ENCODE data around the gene EIF5A. TPM values are rescaled to one million over a fixed set of nuclear protein-coding genes. Genes with fewer than 3 reads are reported as not detected.
A peak's percentile ranks its signal among the peaks of the same experiment; 100 is the strongest.

EIF5A gene
- polyA plus RNA-seq, 2 of the 4 experiments (the other 2 are of a cell fraction): 969 to 1,918 TPM

- Histone ChIP-seq H3K4me3 (no peak overlapping the region), H3K9me3 (no peaks in the 10 kb centered on the region), H3K4me1 (peaks cover 10% of the 10 kb centered on the region; the same call in 2 of the 3 replicates), H3K4me2 (no peak overlapping the region), H3K27ac (no peak overlapping the region)
- FAIRE-seq (no peak), ATAC-seq (no peak), DNase-seq (ENCODE audit: low read depth in 1 of 2, low spot score in 1 of 2) (no peak)
- ChIA-PET POLR2A (no interaction called here), CTCF (interaction anchor here (0.6 to 23.9 kb wide), 15 partner anchors 9 to 280 kb away, joined by 3 to 433 read pairs (median 3); partner anchors contain the start of genes ACAP1, GPS2 and SLC16A11)
- 68% methylated on average over 3 of the region's 3 CpGs for WGBS (ENCODE audit: missing lambda C conversion rate)
- TF ChIP-seq, protein P1, sequence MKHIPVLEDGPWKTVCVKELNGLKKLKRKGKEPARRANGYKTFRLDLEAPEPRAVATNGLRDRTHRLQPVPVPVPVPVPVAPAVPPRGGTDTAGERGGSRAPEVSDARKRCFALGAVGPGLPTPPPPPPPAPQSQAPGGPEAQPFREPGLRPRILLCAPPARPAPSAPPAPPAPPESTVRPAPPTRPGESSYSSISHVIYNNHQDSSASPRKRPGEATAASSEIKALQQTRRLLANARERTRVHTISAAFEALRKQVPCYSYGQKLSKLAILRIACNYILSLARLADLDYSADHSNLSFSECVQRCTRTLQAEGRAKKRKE (CRISPR knock-in tag; IDR thresholded peaks at IDR 0.05; ENCODE audit: low read depth): no peak
- no peak for TF ChIP-seq KDM5A (IDR thresholded peaks at IDR 0.05)
- TF ChIP-seq, protein P2, sequence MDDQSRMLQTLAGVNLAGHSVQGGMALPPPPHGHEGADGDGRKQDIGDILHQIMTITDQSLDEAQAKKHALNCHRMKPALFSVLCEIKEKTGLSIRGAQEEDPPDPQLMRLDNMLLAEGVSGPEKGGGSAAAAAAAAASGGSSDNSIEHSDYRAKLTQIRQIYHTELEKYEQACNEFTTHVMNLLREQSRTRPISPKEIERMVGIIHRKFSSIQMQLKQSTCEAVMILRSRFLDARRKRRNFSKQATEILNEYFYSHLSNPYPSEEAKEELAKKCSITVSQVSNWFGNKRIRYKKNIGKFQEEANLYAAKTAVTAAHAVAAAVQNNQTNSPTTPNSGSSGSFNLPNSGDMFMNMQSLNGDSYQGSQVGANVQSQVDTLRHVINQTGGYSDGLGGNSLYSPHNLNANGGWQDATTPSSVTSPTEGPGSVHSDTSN (IDR thresholded peaks at IDR 0.05): no peak
- peak; percentile 36; the same call in 2 of the 3 replicates for TF ChIP-seq CTCF (IDR thresholded peaks at IDR 0.05)
Measured at GRCh38 chr17:7324438-7324779, 17.0 kb downstream of the EIF5A start.

- no peaks in the 10 kb centered on the region for H3K9me3 ChIP-seq
- FAIRE-seq (no peak), ATAC-seq (no peak), DNase-seq (ENCODE audit: low read depth in 1 of 2, low spot score in 1 of 2) (no peak)
- H3K27ac ChIP-seq: no peak overlapping the region
- peaks cover 10% of the 10 kb centered on the region; the same call in 2 of the 3 replicates for H3K4me1 ChIP-seq
- H3K4me2 ChIP-seq: no peak overlapping the region
- H3K4me3 ChIP-seq: no peak overlapping the region
- CTCF ChIA-PET: interaction anchor here (0.6 to 23.9 kb wide), 17 partner anchors 10 to 280 kb away, joined by 3 to 433 read pairs (median 4); partner anchors contain the start of genes ACAP1, GPS2, SLC16A11 and SLC2A4
- POLR2A ChIA-PET: no interaction called here
- TF ChIP-seq HDAC2 (IDR thresholded peaks at IDR 0.05) (no peak), NFE2L2 (conservative IDR thresholded peaks at IDR 0.05; ENCODE audit: low read length) (no peak), RARB (CRISPR knock-in tag; IDR thresholded peaks at IDR 0.05) (no peak), CBX2 (IDR thresholded peaks at IDR 0.05; ENCODE audit: borderline replicate concordance, low read depth) (no peak), ZC3H11A (IDR thresholded peaks at IDR 0.05) (no peak), ZSCAN20 (CRISPR knock-in tag; IDR thresholded peaks at IDR 0.05) (no peak), HES2 (IDR thresholded peaks at IDR 0.05) (no peak), MAZ (IDR thresholded peaks at IDR 0.05; ENCODE audit: borderline replicate concordance, low read depth, low read length) (no peak), EHF (CRISPR knock-in tag; IDR thresholded peaks at IDR 0.05) (no peak), CTCF (IDR thresholded peaks at IDR 0.05) (no peak), MAX (IDR thresholded peaks at IDR 0.05) (no peak), GATA3 (IDR thresholded peaks at IDR 0.05; ENCODE audit: borderline replicate concordance) (no peak), RCOR1 (IDR thresholded peaks at IDR 0.05; ENCODE audit: low read depth, low read length) (no peak), JUNB (IDR thresholded peaks at IDR 0.05) (no peak), SMC3 (IDR thresholded peaks at IDR 0.05) (no peak), CEBPB (IDR thresholded peaks at IDR 0.05) (no peak), NPAS2 (CRISPR knock-in tag; IDR thresholded peaks at IDR 0.05; ENCODE audit: borderline replicate concordance) (no peak), TP53 (CRISPR knock-in tag; IDR thresholded peaks at IDR 0.05) (no peak)
- TF ChIP-seq, protein P3, sequence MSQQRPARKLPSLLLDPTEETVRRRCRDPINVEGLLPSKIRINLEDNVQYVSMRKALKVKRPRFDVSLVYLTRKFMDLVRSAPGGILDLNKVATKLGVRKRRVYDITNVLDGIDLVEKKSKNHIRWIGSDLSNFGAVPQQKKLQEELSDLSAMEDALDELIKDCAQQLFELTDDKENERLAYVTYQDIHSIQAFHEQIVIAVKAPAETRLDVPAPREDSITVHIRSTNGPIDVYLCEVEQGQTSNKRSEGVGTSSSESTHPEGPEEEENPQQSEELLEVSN (IDR thresholded peaks at IDR 0.05; ENCODE audit: borderline replicate concordance, low read depth): no peak
- WGBS (ENCODE audit: missing lambda C conversion rate): 96% methylated on average over 18 of the region's 19 CpGs
Measured at GRCh38 chr17:7325031-7325528, 17.7 kb downstream of the EIF5A start.

All from A549 (cell line).